ENCODE data around the gene EID3. TPM values are rescaled to one million over a fixed set of nuclear protein-coding genes. Genes with fewer than 3 reads are reported as not detected.

Gene EID3
- total and polyA plus RNA-seq, 2 of the 8 experiments (the other 6 are each of a cell fraction or from before 2014, with no cell fraction given): 1.2 to 2.8 TPM

DNA sequence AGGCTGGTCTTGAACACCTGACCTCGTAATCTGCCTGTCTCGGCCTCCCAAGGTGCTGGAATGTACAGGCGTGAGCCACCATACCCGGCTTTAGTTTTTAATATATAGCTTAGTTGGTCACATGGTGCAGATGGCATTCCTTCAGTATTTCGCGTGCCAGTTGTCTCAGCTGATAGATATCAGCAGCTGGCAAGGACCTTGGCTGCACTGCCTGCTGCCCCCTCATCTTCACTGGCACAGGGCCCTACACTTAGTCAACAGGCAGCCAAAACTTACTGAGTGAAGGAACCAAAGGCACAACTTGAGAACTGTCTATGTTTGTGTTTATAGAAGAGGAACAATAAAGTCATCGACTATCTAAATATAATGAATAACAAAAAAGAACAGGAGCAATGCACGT, 31.0 kb downstream of the EID3 start:
- Histone ChIP-seq H3K4ac (replicated peaks; ENCODE audit: insufficient read length, low read depth, low read length) (no peak overlapping the region), H2BK12ac (ENCODE audit: low read depth, low read length) (no peak overlapping the region), H2BK20ac (ENCODE audit: low read length) (no peak overlapping the region), H3K4me2 (ENCODE audit: insufficient read depth in 1 of 2, low read depth in 2 of 2, low read length in 2 of 2) (no peak overlapping the region), H3K4me1 (replicated peaks in 1 of 4; ENCODE audit: control insufficient read depth in 3 of 4, insufficient read depth in 4 of 4, low read length in 3 of 4) (no peaks in the 10 kb centered on the region), H3K9me3 (ENCODE audit: insufficient read depth in 2 of 2, low read depth in 1 of 2, low read length in 1 of 2) (no peaks in the 10 kb centered on the region), H3K56ac (replicated peaks; ENCODE audit: insufficient read length, low read depth, low read length) (no peak overlapping the region), H2AFZ (ENCODE audit: low read length) (no peak overlapping the region), H2BK15ac (ENCODE audit: low read length) (no peak overlapping the region), H3K9ac (replicated peaks in 1 of 4; ENCODE audit: extremely low read depth in 1 of 4, low read depth in 3 of 4, low read length in 3 of 4) (no peak overlapping the region), H3K27me3 (replicated peaks in 1 of 4; ENCODE audit: control insufficient read depth in 3 of 4, extremely low read depth in 1 of 4, insufficient read depth in 3 of 4, low read length in 3 of 4) (no peaks in the 10 kb centered on the region), H3K23me2 (ENCODE audit: low read depth, low read length) (no peaks in the 10 kb centered on the region), H3K36me3 (ENCODE audit: control insufficient read depth in 2 of 4, insufficient read depth in 4 of 4, low read length in 3 of 4) (peaks cover 3 to 71% (median 32%) of the 10 kb centered on the region in 4 experiments; a peak in 7 of 8 replicates), H3K4me3 (ENCODE audit: extremely low read depth in 1 of 4, insufficient read depth in 2 of 4, low read depth in 3 of 4, low read length in 4 of 4) (no peak overlapping the region), H4K20me1 (replicated peaks in 1 of 2; ENCODE audit: control insufficient read depth in 1 of 2, insufficient read depth in 2 of 2, low read length in 2 of 2) (no peaks in the 10 kb centered on the region), H4K8ac (ENCODE audit: extremely low read depth, insufficient read depth, low read length) (no peak overlapping the region), H3K18ac (ENCODE audit: extremely low read depth, low read length) (no peak overlapping the region), H2BK120ac (replicated peaks; ENCODE audit: low read depth, low read length) (no peak overlapping the region), H3K23ac (ENCODE audit: insufficient read length) (no peak overlapping the region), H4K5ac (ENCODE audit: insufficient read length, low read depth, low read length) (no peak overlapping the region), H2AK5ac (ENCODE audit: low read depth, low read length) (no peak overlapping the region), H3K79me1 (ENCODE audit: low read depth, low read length) (no peaks in the 10 kb centered on the region), H3K27ac (ENCODE audit: low read depth, low read length) (no peak overlapping the region), H2BK5ac (ENCODE audit: low read depth, low read length) (no peak overlapping the region), H4K91ac (replicated peaks; ENCODE audit: insufficient read length, low read length) (no peak overlapping the region), H3K79me2 (ENCODE audit: control insufficient read depth in 1 of 2, insufficient read depth in 2 of 2, low read length in 2 of 2) (no peaks in the 10 kb centered on the region), H3K14ac (ENCODE audit: insufficient read length) (no peak overlapping the region)
- DNase-seq (ENCODE audit: low read depth in 1 of 2, low spot score in 2 of 2) (no peak), FAIRE-seq (no peak)
- CTCF ChIA-PET (ENCODE audit: partially characterized antibody): interaction anchor here (1.6 kb wide), 1 partner anchor 24 kb away, joined by 3 read pairs; no protein-coding TSS in a partner anchor
- POLR2A ChIA-PET (ENCODE audit: partially characterized antibody): interaction anchor here (0.7 kb wide), 1 partner anchor 19 kb away, joined by 3 read pairs; no protein-coding TSS in a partner anchor
- 93% methylated on average over 8 of the region's 8 CpGs; no CpG with 5 or more reads in 1 of the 2 experiments for WGBS, 2 experiments (ENCODE audit: extremely low coverage in 1 of 2, insufficient coverage in 1 of 2, insufficient read length in 1 of 2, insufficient replicate concordance in 2 of 2, low coverage in 1 of 2, low lambda C conversion rate in 2 of 2, missing lambda C conversion rate in 1 of 2)
- no peak for TF ChIP-seq SIRT6 (IDR thresholded peaks at IDR 0.05; ENCODE audit: low read length)
- TF ChIP-seq SP4 (IDR thresholded peaks at IDR 0.05; ENCODE audit: low read length): no peak
- TF ChIP-seq SP2 (IDR thresholded peaks at IDR 0.05; ENCODE audit: low read length): no peak
- no peak for TF ChIP-seq CBX8 (IDR thresholded peaks at IDR 0.05; ENCODE audit: borderline replicate concordance, low read depth, low read length)
- TF ChIP-seq JUN (IDR thresholded peaks at IDR 0.05; ENCODE audit: low read depth, low read length): no peak
- TF ChIP-seq, protein P1, sequence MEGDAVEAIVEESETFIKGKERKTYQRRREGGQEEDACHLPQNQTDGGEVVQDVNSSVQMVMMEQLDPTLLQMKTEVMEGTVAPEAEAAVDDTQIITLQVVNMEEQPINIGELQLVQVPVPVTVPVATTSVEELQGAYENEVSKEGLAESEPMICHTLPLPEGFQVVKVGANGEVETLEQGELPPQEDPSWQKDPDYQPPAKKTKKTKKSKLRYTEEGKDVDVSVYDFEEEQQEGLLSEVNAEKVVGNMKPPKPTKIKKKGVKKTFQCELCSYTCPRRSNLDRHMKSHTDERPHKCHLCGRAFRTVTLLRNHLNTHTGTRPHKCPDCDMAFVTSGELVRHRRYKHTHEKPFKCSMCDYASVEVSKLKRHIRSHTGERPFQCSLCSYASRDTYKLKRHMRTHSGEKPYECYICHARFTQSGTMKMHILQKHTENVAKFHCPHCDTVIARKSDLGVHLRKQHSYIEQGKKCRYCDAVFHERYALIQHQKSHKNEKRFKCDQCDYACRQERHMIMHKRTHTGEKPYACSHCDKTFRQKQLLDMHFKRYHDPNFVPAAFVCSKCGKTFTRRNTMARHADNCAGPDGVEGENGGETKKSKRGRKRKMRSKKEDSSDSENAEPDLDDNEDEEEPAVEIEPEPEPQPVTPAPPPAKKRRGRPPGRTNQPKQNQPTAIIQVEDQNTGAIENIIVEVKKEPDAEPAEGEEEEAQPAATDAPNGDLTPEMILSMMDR (IDR thresholded peaks at IDR 0.05; ENCODE audit: control extremely low read depth in 1 of 3, insufficient read depth in 1 of 3, low read depth in 1 of 3, low read length in 3 of 3): no peak
- TF ChIP-seq TAF1 (IDR thresholded peaks at IDR 0.05; ENCODE audit: low read depth, low read length): no peak
- no peak for TF ChIP-seq ASH2L (IDR thresholded peaks at IDR 0.05; ENCODE audit: low read length)
- TF ChIP-seq NANOG (IDR thresholded peaks at IDR 0.05; ENCODE audit: insufficient read depth, low read depth, low read length, poor library complexity, severe bottlenecking): no peak
